HG03342 (cell line): Measurements from ENCODE around the gene ANAPC13.

Experiments
- ATAC-seq: cut with Tn5 transposase; IDR thresholded peaks from one replicate; pipeline ENCODE4 v1.9.1; 2021; ENCODE audit warnings: mild to moderate bottlenecking, moderate library complexity; ENCODE audit not compliant: unreplicated experiment

Gene ANAPC13

GRCh38 chr3:134457376-134458074 is 28.3 kb downstream of the ANAPC13 start:
- ATAC-seq = no peak

DNA sequence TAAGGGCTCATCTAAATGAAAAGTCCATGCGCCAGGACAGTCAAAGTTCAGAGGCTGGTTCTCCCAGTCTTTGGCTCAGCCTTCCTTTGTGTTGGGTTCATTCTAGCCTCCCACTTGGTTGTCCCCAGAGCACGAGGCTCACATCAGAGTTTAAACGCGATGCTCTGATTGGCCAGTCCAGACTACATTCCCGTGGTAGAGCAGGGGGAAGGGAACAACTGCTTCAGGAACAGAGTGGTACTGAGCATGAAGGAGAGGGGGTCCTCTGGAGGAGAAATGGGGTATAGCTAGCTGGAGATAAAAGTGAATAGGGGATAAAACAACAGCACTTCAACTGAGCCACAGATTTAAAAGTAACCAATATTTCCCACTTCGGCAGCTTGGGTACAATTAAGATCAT is 32.2 kb downstream of the ANAPC13 start:
- no peak for ATAC-seq

- ATAC-seq = no peak
These were observed 35.8 kb downstream of the ANAPC13 start for GRCh38 chr3:134449951-134450350.

- ATAC-seq = no peak
These were observed 36.5 kb downstream of the ANAPC13 start for GRCh38 chr3:134449277-134449676.

DNA sequence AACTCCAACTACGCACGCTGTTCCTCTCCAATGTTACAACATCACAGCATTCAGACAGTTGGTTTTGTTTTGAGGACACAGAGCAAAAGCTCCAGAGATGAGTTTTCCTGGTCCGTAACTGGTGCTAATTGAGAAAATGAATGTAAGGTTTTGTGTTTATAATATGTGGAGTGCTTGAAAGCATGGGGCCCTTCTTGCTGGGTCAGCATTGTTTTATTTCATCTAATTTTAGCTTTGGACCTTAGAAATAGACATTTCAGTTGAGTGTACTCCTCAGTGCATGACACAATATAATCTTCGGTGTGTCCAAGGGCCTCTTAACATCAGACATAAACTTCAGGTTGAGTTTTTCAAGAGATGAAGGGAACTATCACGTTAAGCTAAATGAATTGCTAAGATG is 37.1 kb downstream of the ANAPC13 start:
- ATAC-seq = no peak

- no peak for ATAC-seq
These were observed 38.4 kb downstream of the ANAPC13 start for GRCh38 chr3:134447351-134447750.

DNA sequence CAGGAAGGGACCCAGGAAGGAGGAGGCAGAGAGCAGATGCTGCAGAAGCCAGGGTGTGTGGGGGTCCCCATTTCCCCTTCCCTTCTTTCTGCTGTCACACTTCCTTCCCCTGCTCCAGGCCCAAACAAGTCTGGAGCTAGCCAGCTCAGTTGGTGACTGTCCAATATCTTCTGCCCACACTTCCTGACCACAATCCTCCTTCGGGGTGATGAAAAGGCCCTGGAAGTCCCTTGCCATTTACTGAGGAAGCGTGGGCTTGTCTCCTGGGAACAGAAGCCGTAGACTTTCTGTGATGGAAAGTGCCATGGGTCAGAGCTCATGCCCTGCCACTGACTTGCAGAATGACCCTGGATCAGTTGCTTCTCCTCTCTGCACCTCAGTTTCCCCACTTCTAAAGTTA is 39.0 kb downstream of the ANAPC13 start:
- ATAC-seq = no peak

DNA sequence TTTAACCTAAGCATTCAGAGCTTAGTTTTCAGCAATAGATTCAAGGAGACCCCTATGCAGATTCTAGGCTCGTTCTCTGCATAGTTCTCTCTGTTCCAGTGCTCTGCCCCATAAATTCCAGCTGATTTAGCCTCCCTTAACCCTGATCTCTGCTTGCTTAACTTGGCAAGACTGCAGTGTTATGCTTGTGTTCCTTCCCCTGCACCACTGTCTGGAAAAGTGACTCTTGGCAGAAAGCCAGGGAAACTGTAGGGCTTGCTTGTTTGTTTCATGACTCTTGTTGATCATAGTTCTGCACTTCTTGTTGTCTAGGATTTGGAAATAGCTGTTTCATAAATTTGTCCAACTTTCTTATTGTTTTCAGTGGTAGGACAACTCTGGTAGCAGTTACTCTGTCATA is 40.1 kb downstream of the ANAPC13 start:
- no peak for ATAC-seq

GRCh38 chr3:134445095-134445494 is 40.7 kb downstream of the ANAPC13 start:
- no peak for ATAC-seq

GRCh38 chr3:134441821-134442220 is 44.0 kb downstream of the ANAPC13 start:
- ATAC-seq = no peak

DNA sequence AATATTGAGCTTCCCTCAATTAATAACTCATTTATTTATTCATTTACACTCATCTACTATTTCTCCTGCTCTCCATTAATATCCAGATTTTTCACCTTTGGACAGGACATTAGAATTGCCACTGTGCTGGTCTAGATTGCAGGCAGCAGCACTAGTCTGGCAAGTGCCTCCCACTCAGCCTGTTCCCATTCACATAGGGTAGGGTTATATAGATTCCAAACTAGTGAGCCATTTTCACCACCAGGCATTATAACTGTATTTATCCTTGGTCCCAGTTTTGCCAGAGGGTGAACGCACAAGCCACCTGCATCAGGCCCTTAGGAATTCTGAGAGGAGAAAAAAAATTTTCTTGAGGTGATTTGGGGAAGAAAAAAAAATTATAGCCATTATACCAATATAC is 44.5 kb downstream of the ANAPC13 start:
- ATAC-seq = no peak

GRCh38 chr3:134437211-134437752 is 48.5 kb downstream of the ANAPC13 start:
- no peak for ATAC-seq

DNA sequence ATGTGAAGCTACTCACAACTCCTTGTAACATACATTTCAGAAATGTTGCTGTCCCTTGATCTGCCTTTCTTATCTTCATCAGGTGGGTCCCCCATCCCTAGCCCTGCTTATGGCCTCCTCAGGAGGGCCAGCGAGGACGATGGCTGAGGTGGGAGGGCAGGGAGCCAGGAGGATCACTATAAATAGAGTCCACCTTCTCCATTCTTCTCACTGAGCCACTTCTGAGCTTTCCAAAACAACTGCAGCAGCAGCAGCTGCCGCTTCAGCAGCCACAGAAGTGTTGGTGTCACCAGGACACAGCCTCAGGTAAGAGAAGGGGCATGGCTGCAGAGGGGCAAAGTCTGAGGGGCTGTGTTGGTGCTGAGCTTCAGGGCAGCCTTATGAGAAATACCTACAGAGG is 53.5 kb downstream of the ANAPC13 start:
- no peak for ATAC-seq

- ATAC-seq = peak; percentile 60
These were observed 54.8 kb downstream of the ANAPC13 start for GRCh38 chr3:134430950-134431445.

DNA sequence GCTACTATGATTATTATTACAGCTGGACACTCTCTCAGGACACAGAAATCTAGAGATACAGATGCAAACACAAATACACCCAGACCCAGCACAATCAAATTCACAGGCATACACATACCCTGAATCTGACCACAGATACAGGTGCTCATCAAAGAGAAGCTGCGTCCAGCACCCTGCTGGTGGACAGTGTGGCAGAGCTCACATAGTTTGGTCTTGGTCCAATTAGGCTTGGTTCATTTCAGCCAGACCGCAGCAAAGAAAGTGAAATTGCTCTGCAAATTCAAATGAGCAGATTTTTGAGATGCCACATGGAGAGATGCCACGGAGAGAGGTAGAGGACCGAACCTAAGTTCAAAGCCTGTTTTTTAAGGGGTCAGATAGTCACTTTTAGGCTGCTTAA is 55.6 kb downstream of the ANAPC13 start:
- no peak for ATAC-seq

DNA sequence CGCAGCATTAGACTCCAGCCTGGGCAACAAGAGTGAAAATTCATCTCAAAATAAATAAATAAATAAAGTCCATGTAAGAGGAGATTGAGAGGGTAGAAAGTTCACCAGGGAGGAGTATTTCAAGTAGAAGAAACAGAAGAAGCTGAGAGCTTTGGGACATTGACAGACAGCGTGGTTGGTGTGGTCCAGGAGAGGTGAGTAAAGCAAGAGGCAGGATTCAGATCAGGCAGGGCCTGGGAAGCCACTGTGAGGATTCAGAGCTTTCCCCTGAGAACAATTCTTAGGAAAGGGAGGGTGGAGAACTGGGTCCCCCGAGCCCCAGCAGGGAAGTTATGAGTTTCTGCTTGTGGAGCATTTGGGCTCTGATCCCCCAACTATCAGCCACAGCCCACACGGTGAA is 57.4 kb downstream of the ANAPC13 start:
- ATAC-seq = no peak
